ENCODE results near the gene HNRNPL.
"Not testable (repeated sequence)": the region's sequence is repeated elsewhere in the genome, so short reads cannot be mapped to it uniquely, and the experiment has no call there.

The HNRNPL gene

GRCh38 chr19:38880882-38881609 is 31.3 kb upstream of the HNRNPL start:
- no peak overlapping the region for H3K27ac ChIP-seq (ENCODE audit: low read length)
- no peak overlapping the region for H3K4me3 ChIP-seq (ENCODE audit: low read length in 2 of 2)
- no peaks in the 10 kb centered on the region for H3K9me3 ChIP-seq (ENCODE audit: control insufficient read depth in 2 of 2, low read length in 2 of 2)
- peaks cover 4% of the 10 kb centered on the region for H3K4me1 ChIP-seq (ENCODE audit: control insufficient read depth, insufficient read depth, low read length)
- H3K9ac ChIP-seq (ENCODE audit: low read length in 2 of 2) = no peak overlapping the region
- no peaks in the 10 kb centered on the region for H3K27me3 ChIP-seq (ENCODE audit: control insufficient read depth in 1 of 2, insufficient read depth in 2 of 2, low read length in 2 of 2)
- peaks cover 10 to 15% of the 10 kb centered on the region in 2 donors for H3K36me3 ChIP-seq (ENCODE audit: control insufficient read depth in 2 of 2, insufficient read depth in 2 of 2, low read length in 2 of 2)

GRCh38 chr19:38880076-38880881 is 30.5 kb upstream of the HNRNPL start:
- H3K9me3 ChIP-seq (ENCODE audit: control insufficient read depth in 2 of 2, low read length in 2 of 2) = no peaks in the 10 kb centered on the region
- H3K27me3 ChIP-seq (ENCODE audit: control insufficient read depth in 1 of 2, insufficient read depth in 2 of 2, low read length in 2 of 2) = no peaks in the 10 kb centered on the region
- no peak overlapping the region for H3K9ac ChIP-seq (ENCODE audit: low read length in 2 of 2)
- H3K36me3 ChIP-seq (ENCODE audit: control insufficient read depth in 2 of 2, insufficient read depth in 2 of 2, low read length in 2 of 2) = peaks cover 10 to 15% of the 10 kb centered on the region in 2 donors
- no peak overlapping the region for H3K4me3 ChIP-seq (ENCODE audit: low read length in 2 of 2)
- H3K4me1 ChIP-seq (ENCODE audit: control insufficient read depth, insufficient read depth, low read length) = no peaks in the 10 kb centered on the region
- no peak overlapping the region for H3K27ac ChIP-seq (ENCODE audit: low read length)

GRCh38 chr19:38879400-38879751 is 29.6 kb upstream of the HNRNPL start:
- H3K9me3 ChIP-seq (ENCODE audit: control insufficient read depth in 2 of 2, low read length in 2 of 2) = no peaks in the 10 kb centered on the region
- H3K27me3 ChIP-seq (ENCODE audit: control insufficient read depth in 1 of 2, insufficient read depth in 2 of 2, low read length in 2 of 2) = no peaks in the 10 kb centered on the region
- H3K4me1 ChIP-seq (ENCODE audit: control insufficient read depth, insufficient read depth, low read length) = no peaks in the 10 kb centered on the region
- no peak overlapping the region for H3K27ac ChIP-seq (ENCODE audit: low read length)
- no peak overlapping the region for H3K4me3 ChIP-seq (ENCODE audit: low read length in 2 of 2)
- H3K9ac ChIP-seq (ENCODE audit: low read length in 2 of 2) = no peak overlapping the region
- H3K36me3 ChIP-seq (ENCODE audit: control insufficient read depth in 2 of 2, insufficient read depth in 2 of 2, low read length in 2 of 2) = peaks cover 10 to 15% of the 10 kb centered on the region in 2 donors

GRCh38 chr19:38878575-38879399 is 29.0 kb upstream of the HNRNPL start:
- peak overlapping the region in 1 of 2 donors; percentile 38 for H3K9ac ChIP-seq (ENCODE audit: low read length in 2 of 2)
- no peak overlapping the region for H3K4me3 ChIP-seq (ENCODE audit: low read length in 2 of 2)
- H3K36me3 ChIP-seq (ENCODE audit: control insufficient read depth in 2 of 2, insufficient read depth in 2 of 2, low read length in 2 of 2) = peaks cover 10 to 14% of the 10 kb centered on the region in 2 donors
- H3K4me1 ChIP-seq (ENCODE audit: control insufficient read depth, insufficient read depth, low read length) = no peaks in the 10 kb centered on the region
- H3K27ac ChIP-seq (ENCODE audit: low read length) = no peak overlapping the region
- H3K27me3 ChIP-seq (ENCODE audit: control insufficient read depth in 1 of 2, insufficient read depth in 2 of 2, low read length in 2 of 2) = no peaks in the 10 kb centered on the region
- no peaks in the 10 kb centered on the region for H3K9me3 ChIP-seq (ENCODE audit: control insufficient read depth in 2 of 2, low read length in 2 of 2)

GRCh38 chr19:38877781-38878574 is 28.2 kb upstream of the HNRNPL start, which contains the start of gene RINL:
TSS of gene RINL (minus strand) at chr19:38878275. CDS start at chr19:38876742, 1,533 bp downstream.
- Histone ChIP-seq H3K4me1 (ENCODE audit: control insufficient read depth, insufficient read depth, low read length) (no peaks in the 10 kb centered on the region), H3K36me3 (ENCODE audit: control insufficient read depth in 2 of 2, insufficient read depth in 2 of 2, low read length in 2 of 2) (peaks cover 9 to 10% of the 10 kb centered on the region in 2 donors), H3K27ac (ENCODE audit: low read length) (no peak within 1 kb of the TSS), H3K9ac (ENCODE audit: low read length in 2 of 2) (peak within 1 kb of the TSS in 1 of 2 donors; percentile 38), H3K9me3 (ENCODE audit: control insufficient read depth in 2 of 2, low read length in 2 of 2) (no peaks in the 10 kb centered on the region), H3K4me3 (ENCODE audit: low read length in 2 of 2) (no peak within 1 kb of the TSS), H3K27me3 (ENCODE audit: control insufficient read depth in 1 of 2, insufficient read depth in 2 of 2, low read length in 2 of 2) (no peaks in the 10 kb centered on the region)

GRCh38 chr19:38875656-38876395 is 26.0 kb upstream of the HNRNPL start:
- Histone ChIP-seq H3K36me3 (ENCODE audit: control insufficient read depth in 2 of 2, insufficient read depth in 2 of 2, low read length in 2 of 2) (peaks cover 0 to 4% of the 10 kb centered on the region in 2 donors), H3K4me3 (ENCODE audit: low read length in 2 of 2) (no peak overlapping the region), H3K9me3 (ENCODE audit: control insufficient read depth in 2 of 2, low read length in 2 of 2) (no peaks in the 10 kb centered on the region), H3K27ac (ENCODE audit: low read length) (no peak overlapping the region), H3K4me1 (ENCODE audit: control insufficient read depth, insufficient read depth, low read length) (no peaks in the 10 kb centered on the region), H3K27me3 (ENCODE audit: control insufficient read depth in 1 of 2, insufficient read depth in 2 of 2, low read length in 2 of 2) (no peaks in the 10 kb centered on the region), H3K9ac (ENCODE audit: low read length in 2 of 2) (no peak overlapping the region)

GRCh38 chr19:38873400-38873799 is 23.6 kb upstream of the HNRNPL start:
- H3K27ac ChIP-seq (ENCODE audit: low read length); H3K4me3 ChIP-seq (ENCODE audit: low read length in 2 of 2); H3K9ac ChIP-seq (ENCODE audit: low read length in 2 of 2); H3K36me3 ChIP-seq (ENCODE audit: control insufficient read depth in 2 of 2, insufficient read depth in 2 of 2, low read length in 2 of 2); H3K9me3 ChIP-seq (ENCODE audit: control insufficient read depth in 2 of 2, low read length in 2 of 2); H3K27me3 ChIP-seq (ENCODE audit: control insufficient read depth in 1 of 2, insufficient read depth in 2 of 2, low read length in 2 of 2): not testable (repeated sequence)
- peaks cover 15% of the 10 kb centered on the region for H3K4me1 ChIP-seq (ENCODE audit: control insufficient read depth, insufficient read depth, low read length)

- H3K9ac ChIP-seq (ENCODE audit: low read length in 2 of 2) = no peak overlapping the region
- H3K27me3 ChIP-seq (ENCODE audit: control insufficient read depth in 1 of 2, insufficient read depth in 2 of 2, low read length in 2 of 2) = no peaks in the 10 kb centered on the region
- no peaks in the 10 kb centered on the region for H3K9me3 ChIP-seq (ENCODE audit: control insufficient read depth in 2 of 2, low read length in 2 of 2)
- no peak overlapping the region for H3K27ac ChIP-seq (ENCODE audit: low read length)
- H3K4me1 ChIP-seq (ENCODE audit: control insufficient read depth, insufficient read depth, low read length) = peaks cover 15% of the 10 kb centered on the region
- H3K36me3 ChIP-seq (ENCODE audit: control insufficient read depth in 2 of 2, insufficient read depth in 2 of 2, low read length in 2 of 2) = no peaks in the 10 kb centered on the region
- H3K4me3 ChIP-seq (ENCODE audit: low read length in 2 of 2) = peak overlapping the region in 1 of 2 donors; percentile 76
These were observed 20.8 kb upstream of the HNRNPL start for GRCh38 chr19:38870612-38871011.

GRCh38 chr19:38869836-38870607 is 20.2 kb upstream of the HNRNPL start:
- no peaks in the 10 kb centered on the region for H3K36me3 ChIP-seq (ENCODE audit: control insufficient read depth in 2 of 2, insufficient read depth in 2 of 2, low read length in 2 of 2)
- H3K4me1 ChIP-seq (ENCODE audit: control insufficient read depth, insufficient read depth, low read length) = peaks cover 15% of the 10 kb centered on the region
- H3K27me3 ChIP-seq (ENCODE audit: control insufficient read depth in 1 of 2, insufficient read depth in 2 of 2, low read length in 2 of 2) = no peaks in the 10 kb centered on the region
- no peaks in the 10 kb centered on the region for H3K9me3 ChIP-seq (ENCODE audit: control insufficient read depth in 2 of 2, low read length in 2 of 2)
- H3K27ac ChIP-seq (ENCODE audit: low read length) = no peak overlapping the region
- peak overlapping the region; percentile 76 to 87 for H3K4me3 ChIP-seq (ENCODE audit: low read length in 2 of 2)
- peak overlapping the region; percentile 55 for H3K9ac ChIP-seq (ENCODE audit: low read length in 2 of 2)

Data from stomach smooth muscle (tissue), 2 donors.